RPMI7951 (cell line): ENCODE results near the gene MACROD1. TPM values are rescaled to one million over a fixed set of nuclear protein-coding genes. Genes with fewer than 3 reads are reported as not detected.
A peak's percentile ranks its signal among the peaks of the same experiment; 100 is the strongest.

Source experiments
- DNase-seq: peaks from one replicate; pipeline ENCODE4 v3.0.0-alpha.2; 2012; ENCODE audit warnings: low read depth
- total RNA-seq: library from RNA; depleted of rRNA; stranded (reverse); fragments of >200 nt; shearing (Covaris generic); gene quantifications from 2 replicates; pipeline ENCODE4 v1.2.3, GENCODE V29; 2014; rRNA removed

The MACROD1 gene, protein sequence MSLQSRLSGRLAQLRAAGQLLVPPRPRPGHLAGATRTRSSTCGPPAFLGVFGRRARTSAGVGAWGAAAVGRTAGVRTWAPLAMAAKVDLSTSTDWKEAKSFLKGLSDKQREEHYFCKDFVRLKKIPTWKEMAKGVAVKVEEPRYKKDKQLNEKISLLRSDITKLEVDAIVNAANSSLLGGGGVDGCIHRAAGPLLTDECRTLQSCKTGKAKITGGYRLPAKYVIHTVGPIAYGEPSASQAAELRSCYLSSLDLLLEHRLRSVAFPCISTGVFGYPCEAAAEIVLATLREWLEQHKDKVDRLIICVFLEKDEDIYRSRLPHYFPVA
- 36.7 and 43.3 TPM in 2 replicates for total RNA-seq

DNA sequence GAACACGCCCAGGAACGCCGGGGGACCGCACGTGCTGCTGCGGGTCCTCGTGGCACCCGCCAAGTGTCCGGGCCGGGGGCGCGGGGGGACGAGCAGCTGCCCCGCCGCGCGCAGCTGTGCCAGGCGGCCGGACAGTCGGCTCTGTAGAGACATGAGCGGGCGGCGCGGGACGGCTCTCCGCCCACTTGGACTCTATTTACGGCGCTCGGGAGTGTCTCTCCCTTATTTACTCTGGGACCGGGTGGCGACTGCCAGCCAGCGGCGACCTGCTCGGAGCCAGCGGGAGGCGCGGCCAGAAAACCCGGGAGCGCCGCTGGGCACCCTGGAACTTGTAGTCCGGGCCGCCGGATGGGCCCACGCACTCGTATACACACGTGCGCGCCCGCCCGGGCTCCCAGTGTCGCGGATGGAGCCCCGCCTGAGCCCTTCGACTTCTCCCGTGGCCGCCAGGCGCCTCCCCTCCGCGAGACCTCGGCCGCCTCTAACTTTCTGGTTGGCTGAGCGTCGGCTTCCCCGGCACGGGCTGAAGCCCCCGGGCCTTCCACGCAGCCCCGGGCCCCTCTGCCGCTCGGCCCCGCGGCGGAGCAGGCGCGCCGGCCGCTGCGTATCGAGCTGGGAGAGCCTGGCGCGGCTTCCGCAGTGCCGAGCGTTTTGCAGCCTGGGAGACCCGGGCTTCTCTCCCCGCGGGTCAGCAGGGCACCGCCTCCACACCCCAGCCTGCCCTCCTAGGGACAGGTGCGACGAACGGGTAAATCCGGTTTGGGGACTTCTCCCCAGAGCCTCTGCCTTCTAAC, at the start of gene MACROD1:
Gene MACROD1, minus strand, starts transcription at position 272 of the 794 bp plus-strand sequence. Its CDS starts 119 bp downstream, at position 153.
- DNase-seq = peak; percentile 88

DNA sequence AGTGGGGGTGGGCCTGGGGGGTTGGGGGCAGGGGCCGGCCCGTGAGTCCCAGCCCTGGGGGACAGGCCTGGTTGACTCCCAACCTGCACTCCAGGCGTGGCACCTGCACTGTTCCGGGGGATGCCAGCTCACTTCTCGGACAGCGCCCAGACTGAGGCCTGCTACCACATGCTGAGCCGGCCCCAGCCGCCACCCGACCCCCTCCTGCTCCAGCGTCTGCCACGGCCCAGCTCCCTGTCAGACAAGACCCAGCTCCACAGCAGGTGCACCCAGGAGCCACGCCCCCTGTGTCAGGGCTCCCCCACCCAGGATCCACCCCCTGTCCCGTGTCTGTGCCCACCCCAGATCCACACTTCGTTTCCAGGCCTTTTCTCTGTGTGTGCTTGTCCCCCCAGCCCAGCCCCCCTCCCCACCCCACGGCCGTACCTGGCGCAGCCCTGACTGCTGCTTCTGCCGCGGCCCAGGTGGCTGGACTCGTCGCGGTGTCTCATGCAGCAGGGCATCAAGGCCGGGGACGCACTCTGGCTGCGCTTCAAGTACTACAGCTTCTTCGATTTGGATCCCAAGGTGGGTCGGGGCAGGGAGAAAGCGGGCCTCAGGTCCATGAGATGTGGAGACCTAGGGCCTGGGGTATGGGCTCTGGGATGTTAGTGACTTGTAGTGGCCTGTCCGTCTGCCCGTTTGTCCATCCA, 45.4 kb upstream of the MACROD1 start:
- no peak for DNase-seq

DNA sequence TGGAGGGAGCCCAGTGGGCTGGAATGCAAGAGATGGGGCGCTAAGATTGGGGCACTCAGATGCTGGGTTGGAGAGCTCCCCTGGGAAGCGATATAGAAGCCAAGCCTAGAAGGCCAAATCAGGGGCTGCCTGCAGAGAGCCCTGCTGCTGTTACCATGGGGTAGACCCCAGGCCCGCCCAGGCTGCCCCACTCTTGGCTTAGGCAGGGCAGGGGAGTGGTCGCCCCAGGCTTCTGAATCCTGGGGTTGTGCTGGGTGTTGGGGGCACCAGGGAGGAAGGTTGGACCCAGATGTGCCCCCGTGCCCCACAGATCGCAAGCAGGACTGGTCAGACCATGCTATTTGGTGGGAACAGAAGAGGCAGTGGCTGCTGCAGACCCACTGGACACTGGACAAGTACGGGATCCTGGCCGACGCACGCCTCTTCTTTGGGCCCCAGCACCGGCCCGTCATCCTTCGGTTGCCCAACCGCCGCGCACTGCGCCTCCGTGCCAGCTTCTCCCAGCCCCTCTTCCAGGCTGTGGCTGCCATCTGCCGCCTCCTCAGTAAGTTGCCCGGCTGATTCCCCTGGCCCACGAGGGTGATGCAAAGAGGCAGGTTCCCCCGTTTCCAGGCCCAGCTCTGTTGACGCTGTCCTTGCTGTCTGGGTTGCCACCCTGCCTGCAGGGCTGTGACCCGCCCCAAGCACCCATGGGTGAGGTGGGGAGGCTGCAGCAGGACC, 44.5 kb upstream of the MACROD1 start:
- DNase-seq = no peak

DNA sequence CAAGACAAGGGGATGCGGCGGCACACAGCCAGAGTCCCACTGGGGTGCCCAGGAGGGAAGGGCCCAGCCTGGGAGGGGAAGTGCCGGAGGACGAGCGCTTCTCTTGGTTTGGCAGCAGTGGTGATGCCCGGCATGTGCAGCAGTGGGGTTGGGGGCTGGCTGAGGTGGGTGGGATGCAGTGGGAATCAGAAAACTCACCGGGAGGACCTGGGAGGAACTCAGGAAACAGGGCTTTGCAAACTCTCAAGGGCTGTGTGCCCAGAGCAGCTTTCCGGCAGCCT, 43.6 kb upstream of the MACROD1 start:
- no peak for DNase-seq

DNA sequence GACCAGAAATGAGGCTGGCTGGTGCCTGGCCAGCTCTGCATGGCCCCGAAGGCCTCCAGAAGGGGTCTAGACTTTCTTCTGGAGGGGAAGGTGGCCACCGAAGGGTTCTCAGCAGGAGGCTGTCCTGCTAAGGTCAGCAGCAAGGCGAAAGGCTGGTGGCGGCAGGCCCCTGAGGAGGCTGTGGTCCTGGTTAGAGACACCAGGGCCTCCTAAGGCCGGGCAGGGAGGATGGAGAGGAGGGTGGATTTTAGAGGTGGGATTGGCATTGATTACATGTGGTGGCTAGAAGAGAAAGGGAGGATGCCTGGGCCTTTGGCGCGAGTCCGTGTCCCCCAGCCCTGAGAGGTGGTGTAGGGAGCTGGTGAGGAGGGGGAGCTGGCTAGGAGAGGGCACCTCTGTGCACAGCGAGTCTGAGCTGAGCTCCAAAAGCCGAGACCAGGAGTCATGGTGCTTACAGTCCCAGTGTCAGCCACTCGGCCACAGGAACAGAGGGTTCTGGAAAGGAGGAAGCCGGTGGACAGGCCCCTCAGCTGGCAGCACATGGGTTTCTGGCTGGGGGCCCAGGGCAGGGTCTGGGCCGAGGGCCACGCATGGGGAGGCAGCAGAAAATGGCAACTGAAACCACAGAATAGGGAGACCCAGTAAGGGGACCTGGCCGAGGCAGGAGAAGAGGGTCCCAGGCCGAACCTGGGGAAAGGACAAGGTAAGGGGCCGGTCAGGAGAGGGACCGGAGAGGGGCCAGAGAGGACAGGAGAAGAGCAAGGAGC, 43.1 kb upstream of the MACROD1 start:
- no peak for DNase-seq

DNA sequence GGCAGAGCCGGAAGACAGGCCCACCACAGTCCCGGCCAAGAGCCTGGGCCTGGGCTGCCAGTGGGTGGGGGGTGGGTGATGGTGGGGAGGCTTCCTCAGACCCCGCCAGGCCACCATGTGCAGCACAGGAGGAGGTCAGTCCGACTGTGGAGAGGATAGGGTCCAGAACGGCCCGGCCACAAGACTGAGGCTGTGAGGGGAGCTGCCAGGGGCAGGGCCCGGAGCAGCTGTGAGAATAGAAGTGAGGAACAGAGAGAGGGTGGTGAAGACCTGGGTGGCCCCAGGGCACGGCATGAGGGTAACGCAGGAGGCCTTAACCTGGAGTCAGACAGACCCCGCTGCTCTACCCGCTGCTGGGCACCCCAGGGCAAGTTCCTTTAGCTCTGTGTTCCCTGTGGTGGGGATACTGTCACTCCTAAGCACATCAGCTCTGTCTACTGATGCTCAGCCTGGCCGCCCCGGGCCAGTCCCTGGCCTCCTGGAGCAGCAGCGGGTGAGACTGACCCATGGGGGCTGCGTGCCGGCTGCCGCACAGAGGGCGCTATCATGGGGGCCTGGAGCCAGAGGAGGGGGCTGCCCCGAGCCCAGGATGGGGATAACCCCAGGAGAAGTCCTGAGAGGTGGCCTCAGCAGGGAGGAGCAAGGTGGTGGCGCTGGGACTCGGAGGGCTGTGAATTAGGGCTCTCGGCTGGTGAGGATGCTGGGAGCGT, 42.3 kb upstream of the MACROD1 start:
- no peak for DNase-seq

DNA sequence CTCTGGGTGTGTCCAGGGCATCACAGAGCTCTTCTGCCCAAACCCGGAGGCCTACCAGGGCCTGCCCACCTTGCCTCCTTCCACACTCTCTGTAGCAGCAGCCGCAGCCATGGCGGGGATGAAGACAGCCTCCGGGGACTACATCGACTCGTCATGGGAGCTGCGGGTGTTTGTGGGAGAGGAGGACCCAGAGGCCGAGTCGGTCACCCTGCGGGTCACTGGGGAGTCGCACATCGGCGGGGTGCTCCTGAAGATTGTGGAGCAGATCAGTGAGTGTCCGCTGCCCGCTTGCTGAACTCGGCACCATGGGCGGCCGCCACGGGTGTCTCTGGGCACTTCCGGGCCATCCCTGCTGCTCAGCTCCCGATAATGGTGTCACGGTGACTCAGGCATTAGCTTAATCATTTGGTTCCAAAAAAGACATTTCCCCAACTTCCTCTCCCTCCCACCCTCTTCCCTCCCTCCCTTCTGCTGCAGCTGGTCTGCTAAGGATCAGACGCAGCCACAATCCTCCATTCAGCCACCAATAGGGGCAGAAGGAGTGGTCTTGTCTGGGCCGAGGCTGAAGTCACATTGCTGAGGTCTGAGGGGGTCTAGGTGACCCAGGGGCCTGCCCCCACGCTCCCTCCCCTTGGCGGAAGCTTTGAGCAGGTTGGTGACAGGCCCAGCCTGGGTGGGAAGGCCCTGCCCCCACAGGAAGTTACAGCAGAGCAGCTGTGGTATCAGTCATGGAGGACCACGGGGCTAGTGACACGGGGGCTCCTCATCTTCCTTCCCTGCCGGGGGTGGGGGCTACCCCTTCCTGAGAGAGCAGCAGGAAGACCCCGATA, 41.6 kb upstream of the MACROD1 start:
- peak; percentile 96 for DNase-seq

DNA sequence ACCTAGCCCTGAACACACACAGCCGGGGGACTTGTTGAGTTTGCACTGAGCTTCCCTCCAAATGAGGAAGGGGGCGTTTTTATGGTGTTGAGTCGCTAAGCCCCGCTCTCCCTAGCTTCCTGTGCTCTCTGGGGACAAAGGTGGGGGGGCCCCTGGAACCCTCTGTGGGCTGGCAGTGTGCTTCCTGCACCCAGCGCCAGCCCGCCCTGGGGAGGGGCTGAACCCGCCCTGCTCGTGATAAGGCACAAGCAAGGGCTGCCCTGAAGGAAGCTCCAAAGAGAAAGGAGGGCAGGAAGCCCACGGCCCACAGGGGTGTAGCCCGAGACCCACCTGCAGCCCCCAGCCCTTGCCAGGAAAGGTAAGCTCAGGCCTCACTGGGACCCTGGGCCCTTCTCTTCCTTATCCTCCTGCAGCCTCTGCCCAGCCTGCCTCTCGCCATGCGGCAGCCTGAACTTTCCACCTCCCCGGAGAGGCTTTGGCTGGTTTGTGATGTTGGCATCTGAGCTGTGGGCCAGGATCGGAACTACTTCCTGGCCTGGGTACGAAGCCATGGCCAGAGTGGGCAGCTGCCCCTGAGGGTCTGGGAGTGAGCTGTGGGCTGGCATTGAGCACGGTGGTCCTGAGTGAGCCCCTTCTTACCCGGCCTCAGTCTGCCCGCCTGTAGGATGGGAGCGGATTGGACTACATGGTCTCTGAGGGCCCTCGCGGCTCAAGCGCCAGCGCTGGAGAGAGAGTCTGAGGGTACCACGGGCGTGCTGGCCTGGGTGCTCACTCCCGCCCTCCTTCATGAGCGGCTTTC, 40.7 kb upstream of the MACROD1 start, which contains the start of gene FERMT3:
Gene FERMT3, plus strand, starts transcription at position 265 of the 799 bp plus-strand sequence. CDS start 644 bp downstream, outside the sequence.
- DNase-seq = peak; percentile 29

DNA sequence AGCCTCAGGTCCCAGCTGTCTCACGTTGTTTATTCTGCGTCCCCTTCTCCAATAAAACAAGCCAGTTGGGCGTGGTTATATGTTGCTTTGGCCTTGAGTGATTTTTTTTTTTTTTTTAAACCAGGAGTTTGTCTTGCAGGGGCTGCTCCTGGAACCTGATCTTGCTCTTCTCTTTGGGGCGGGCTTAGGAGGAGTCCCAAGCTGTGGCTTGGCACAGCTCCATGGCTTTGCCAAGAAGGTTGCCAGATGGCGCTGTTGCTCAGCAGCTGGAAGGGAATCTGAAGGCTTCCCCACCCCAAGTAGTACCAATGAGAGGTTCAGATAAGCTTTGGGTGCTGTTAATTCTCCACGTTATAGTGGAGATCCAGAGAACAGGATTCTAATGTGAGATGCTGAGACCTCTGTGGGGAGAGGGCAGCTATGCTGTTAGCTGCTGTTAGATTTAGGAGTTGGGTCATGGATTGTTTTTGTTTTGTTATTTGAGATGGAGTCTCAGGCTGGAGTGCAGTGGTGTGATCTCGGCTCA, 38.6 kb upstream of the MACROD1 start:
- peak; percentile 96 for DNase-seq

DNA sequence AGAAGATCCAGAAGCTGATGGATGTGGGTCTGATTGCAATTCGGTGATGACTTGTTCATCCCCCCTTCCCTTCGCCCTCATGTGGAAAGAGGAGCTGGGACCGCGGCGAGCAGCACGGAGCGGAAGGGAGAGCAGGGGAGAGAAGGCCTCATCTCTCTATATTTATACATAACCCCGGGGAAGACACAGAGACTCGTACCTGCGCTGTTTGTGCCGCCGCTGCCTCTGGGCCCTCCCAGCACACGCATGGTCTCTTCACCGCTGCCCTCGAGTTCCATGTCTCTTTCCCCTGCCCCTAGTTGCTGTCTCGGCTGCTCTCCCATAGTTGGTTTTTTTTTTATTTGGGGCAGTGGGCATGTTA, 38.1 kb upstream of the MACROD1 start:
- no peak for DNase-seq

DNA sequence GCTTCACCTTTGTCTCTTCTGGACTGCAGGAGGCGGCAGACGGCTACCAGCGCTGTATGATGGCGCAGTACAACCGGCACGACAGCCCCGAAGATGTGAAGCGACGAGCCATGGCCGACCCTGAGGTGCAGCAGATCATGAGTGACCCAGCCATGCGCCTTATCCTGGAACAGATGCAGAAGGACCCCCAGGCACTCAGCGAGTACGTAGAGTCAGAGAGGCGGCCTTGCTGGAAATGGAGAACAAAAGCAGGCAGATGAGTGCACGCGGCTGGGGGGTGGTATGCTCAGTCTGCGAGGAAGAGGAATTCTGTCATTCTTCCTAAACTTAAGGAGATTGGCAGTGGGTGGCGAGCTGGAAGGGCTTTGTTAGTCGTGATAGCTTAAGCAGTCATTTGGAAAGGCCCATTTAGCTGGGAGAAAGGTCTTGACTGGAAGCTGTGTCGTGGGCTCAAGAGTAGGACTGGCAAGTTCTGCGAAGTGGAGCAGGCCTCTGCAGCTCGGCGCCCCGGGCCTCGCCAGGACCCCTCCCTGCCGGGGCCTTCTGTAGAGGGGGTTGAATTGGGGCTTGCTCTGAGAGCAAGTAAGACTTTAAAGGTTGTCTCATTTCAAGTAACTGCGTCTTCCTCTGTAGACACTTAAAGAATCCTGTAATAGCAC, 37.6 kb upstream of the MACROD1 start:
- DNase-seq = no peak

DNA sequence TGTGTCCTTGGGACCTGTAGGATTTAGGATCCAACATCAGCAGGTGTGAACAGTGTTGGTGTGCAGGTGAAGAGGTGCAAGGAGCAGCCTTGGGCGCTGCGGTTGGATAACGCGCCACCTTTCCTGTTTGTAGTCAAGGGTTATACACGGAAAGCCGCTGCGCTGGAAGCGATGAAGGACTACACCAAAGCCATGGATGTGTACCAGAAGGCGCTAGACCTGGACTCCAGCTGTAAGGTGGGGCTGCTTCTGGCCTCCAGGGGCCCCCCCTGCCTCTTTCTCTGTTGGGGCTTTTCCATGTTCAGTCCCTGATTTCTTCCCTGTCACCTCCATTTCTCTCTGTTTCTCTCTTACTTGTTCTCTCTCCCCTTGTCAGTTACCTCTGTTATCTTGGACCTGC, 37.1 kb upstream of the MACROD1 start:
- DNase-seq = no peak

DNA sequence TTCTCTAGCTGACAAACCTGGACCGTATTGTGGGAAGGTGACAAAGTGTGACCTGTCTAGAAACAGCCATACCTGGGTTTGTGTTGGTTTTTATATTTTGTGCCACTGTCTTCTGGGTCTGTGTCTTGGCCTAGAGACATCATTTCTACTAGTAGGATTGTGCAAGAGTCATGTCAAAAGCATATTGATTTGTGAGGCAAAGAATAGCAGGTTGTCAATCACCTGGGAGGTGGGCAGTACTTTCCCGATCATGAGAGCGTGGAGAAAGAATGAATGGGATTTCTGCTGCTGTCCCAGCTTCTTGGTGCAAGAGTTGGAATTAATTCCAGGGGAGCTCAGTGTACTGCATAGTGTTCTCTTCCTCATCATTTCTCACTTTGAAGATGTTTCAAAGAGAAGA, 35.6 kb upstream of the MACROD1 start:
- no peak for DNase-seq

DNA sequence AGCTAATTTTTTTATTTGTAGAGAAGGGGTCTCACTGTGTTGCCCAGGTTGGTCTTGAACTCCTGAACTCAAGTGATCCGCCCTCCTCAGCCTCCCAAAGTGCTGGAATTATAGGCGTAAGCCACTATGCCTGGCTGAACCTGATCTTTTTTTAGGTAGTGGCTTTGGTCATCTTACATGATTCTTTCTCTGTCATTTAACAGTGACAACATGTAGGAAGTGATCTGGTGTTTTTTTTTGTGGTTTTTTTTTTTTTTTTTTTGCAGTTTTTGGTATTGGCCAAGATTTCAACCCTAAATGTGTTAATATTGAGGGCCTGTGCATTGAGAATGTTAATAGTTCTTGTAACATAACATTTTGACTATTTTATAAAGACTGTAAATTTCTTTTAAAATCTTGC, 32.6 kb upstream of the MACROD1 start:
- DNase-seq = no peak

DNA sequence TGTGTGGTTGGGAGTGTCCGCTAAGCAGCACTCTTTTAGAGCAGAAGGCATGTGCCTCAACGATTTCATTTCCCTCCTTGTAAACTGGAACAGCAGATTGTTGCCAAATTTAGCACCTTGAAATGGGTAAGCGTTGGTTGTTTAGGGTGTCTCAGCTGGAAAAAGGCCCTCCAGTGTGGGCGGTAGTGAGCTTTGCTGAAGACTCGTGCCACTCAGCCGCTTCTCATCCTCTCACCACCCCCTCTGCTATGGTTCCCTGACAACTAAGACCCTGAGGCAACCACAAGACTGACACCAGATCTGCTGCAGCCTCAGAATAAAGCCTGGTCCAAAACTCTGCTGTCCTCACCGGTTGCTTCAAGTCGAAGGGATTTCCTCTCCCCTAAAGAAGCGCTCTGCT, 30.7 kb upstream of the MACROD1 start:
- no peak for DNase-seq

DNA sequence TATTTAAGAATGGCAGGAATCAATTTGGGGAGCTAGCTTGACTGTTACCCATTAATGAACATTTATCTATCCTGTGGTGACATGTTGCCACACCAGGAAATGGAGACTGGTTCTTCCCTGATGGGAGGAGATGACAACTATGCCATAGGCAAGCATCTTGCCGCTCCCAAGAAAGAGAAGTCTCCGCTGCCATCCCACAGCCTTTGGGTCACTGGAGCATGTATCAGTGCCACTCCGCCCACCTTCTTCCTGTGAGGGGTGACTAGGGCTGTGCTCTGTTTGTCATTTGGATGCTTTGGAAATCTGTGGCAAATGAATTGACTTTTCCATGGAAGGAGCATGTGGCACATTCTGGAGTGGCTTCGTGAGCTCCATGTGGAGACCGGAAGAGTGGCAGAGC, 26.5 kb upstream of the MACROD1 start:
- no peak for DNase-seq

DNA sequence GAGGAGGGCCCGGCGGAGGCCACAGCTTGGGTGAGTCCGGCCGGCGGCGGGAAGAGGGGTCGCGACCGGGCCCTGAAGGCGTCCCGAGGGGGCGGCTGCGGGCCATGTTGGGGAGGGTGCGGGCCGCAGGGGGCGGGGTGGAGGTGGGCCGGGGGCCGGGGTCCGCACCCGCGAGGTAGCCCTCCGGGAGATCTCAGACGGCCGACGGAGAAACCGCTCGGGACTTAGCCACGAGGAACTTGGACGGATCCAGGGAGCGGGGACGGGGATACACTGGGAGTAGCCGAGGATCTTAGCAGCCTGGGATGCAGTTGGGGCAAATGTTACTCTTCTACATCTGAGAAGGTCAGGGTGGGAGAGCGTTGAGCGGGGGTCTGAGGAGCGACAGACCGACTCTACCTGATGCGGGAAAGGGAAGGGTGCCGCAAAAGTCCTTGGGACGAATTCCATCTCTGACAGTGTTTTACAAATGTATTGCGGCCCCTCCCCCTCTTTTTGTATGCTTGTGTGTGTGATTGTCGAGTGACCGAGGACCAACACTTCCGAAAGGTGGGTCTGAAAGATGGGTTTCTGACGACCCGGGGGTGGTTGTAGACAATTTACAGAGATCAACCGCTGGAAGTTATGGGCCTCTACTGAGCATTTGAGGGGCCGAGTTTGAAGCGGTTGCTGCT, 20.7 kb upstream of the MACROD1 start:
- DNase-seq = peak; percentile 26
